Liver (tissue), 9 donors: Measurements from ENCODE around the gene ARFGAP2. TPM values are rescaled to one million over a fixed set of nuclear protein-coding genes. Genes with fewer than 3 reads are reported as not detected.

ENCODE experiments used
- DNase-seq: peaks from one replicate; pipeline ENCODE4 v3.0.0-alpha.2; 2017; ENCODE audit warnings: low spot score
- H3K27ac ChIP-seq, 2 donors: one replicate each; pipeline ENCODE4 v1.7.0; 2013; ENCODE audit warnings: inconsistent platforms in 2 of 2, low read length in 2 of 2, control low read depth in 1 of 2, low read depth in 1 of 2, mild to moderate bottlenecking in 1 of 2
- H3K27me3 ChIP-seq, 4 donors: one replicate each; pipeline versions ENCODE4 v1.6.1 to v1.7.0; 2013; ENCODE audit warnings: low read length in 3 of 4, inconsistent platforms in 1 of 4, mild to moderate bottlenecking in 1 of 4, moderate library complexity in 1 of 4; ENCODE audit not compliant: control insufficient read depth in 4 of 4, insufficient read depth in 4 of 4
- H3K36me3 ChIP-seq, 4 donors: one replicate each; pipeline versions ENCODE4 v1.6.1 to v1.7.0; 2013; ENCODE audit warnings: low read length in 3 of 4, mild to moderate bottlenecking in 3 of 4, low read depth in 1 of 4, moderate library complexity in 1 of 4; ENCODE audit not compliant: control insufficient read depth in 4 of 4, insufficient read depth in 3 of 4
- H3K4me1 ChIP-seq, 4 donors: one replicate each; pipeline versions ENCODE4 v1.6.1 to v1.7.0; 2013; ENCODE audit warnings: low read length in 3 of 4, mild to moderate bottlenecking in 3 of 4, moderate library complexity in 1 of 4; ENCODE audit not compliant: control insufficient read depth in 4 of 4, insufficient read depth in 4 of 4
- H3K4me3 ChIP-seq, 3 donors: one replicate each; pipeline versions ENCODE4 v1.6.1 to v1.7.0; 2013; ENCODE audit warnings: low read length in 3 of 3, control low read depth in 1 of 3, low read depth in 1 of 3, mild to moderate bottlenecking in 1 of 3
- H3K9ac ChIP-seq, 2 donors: one replicate each; pipeline ENCODE4 v1.7.0; 2013; ENCODE audit warnings: low read length in 2 of 2, mild to moderate bottlenecking in 2 of 2, moderate library complexity in 2 of 2, control low read depth in 1 of 2, low read depth in 1 of 2
- H3K9me3 ChIP-seq, 4 donors: one replicate each; pipeline versions ENCODE4 v1.6.1 to v1.7.0; 2013; ENCODE audit warnings: low read length in 3 of 4; ENCODE audit not compliant: control insufficient read depth in 4 of 4
- ATF3 ChIP-seq: IDR thresholded peaks from 2 replicates; pipeline ENCODE4 v1.6.1; 2016; ENCODE audit warnings: antibody characterized with exemption
- CTCF ChIP-seq: fragments of 150-350 bp; IDR thresholded peaks from 2 replicates; pipeline ENCODE4 v1.5.1; 2017; ENCODE audit warnings: improper control_type of control experiment, low read depth, low read length; ENCODE audit not compliant: missing input control
- EGR1 ChIP-seq, 2 donors: IDR thresholded peaks; 2 replicates each; pipeline ENCODE4 v1.6.1; 2016 to 2018; ENCODE audit warnings: antibody characterized with exemption in 2 of 2, low read depth in 2 of 2
- FOXA1 ChIP-seq: IDR thresholded peaks from 2 replicates; pipeline ENCODE4 v1.6.1; 2016; ENCODE audit warnings: antibody characterized with exemption
- FOXA2 ChIP-seq: IDR thresholded peaks from 2 replicates; pipeline ENCODE4 v1.6.1; 2016; ENCODE audit warnings: antibody characterized with exemption
- GABPA ChIP-seq, 2 donors: IDR thresholded peaks in 1 of 2; conservative IDR thresholded peaks in 1 of 2; 2 replicates each; pipeline ENCODE4 v1.6.1; 2016; ENCODE audit warnings: antibody characterized with exemption in 2 of 2, mild to moderate bottlenecking in 1 of 2, moderate library complexity in 1 of 2
- HNF4A ChIP-seq, 2 donors: conservative IDR thresholded peaks; 2 replicates each; pipeline ENCODE4 v1.6.1; 2016; ENCODE audit warnings: antibody characterized with exemption in 2 of 2, mild to moderate bottlenecking in 2 of 2
- HNF4G ChIP-seq: IDR thresholded peaks from 2 replicates; pipeline ENCODE4 v1.6.1; 2016; ENCODE audit warnings: antibody characterized with exemption
- JUND ChIP-seq, 2 donors: IDR thresholded peaks; 2 replicates each; pipeline ENCODE4 v1.6.1; 2016; ENCODE audit warnings: antibody characterized with exemption in 2 of 2
- MAX ChIP-seq: IDR thresholded peaks from 2 replicates; pipeline ENCODE4 v1.6.1; 2016; ENCODE audit warnings: antibody characterized with exemption
- NR2F2 ChIP-seq: IDR thresholded peaks from 2 replicates; pipeline ENCODE4 v1.6.1; 2016; ENCODE audit warnings: antibody characterized with exemption
- RAD21 ChIP-seq, 2 donors: IDR thresholded peaks; 2 replicates each; pipeline ENCODE4 v1.6.1; 2016; ENCODE audit warnings: antibody characterized with exemption in 2 of 2, mild to moderate bottlenecking in 2 of 2
- REST ChIP-seq: IDR thresholded peaks from 2 replicates; pipeline ENCODE4 v1.6.1; 2016; ENCODE audit warnings: antibody characterized with exemption, mild to moderate bottlenecking
- RXRA ChIP-seq, 2 donors: IDR thresholded peaks; 2 replicates each; pipeline ENCODE4 v1.6.1; 2017 to 2018; ENCODE audit warnings: antibody characterized with exemption in 2 of 2, mild to moderate bottlenecking in 1 of 2
- SP1 ChIP-seq: IDR thresholded peaks from 2 replicates; pipeline ENCODE4 v1.6.1; 2018; ENCODE audit warnings: antibody characterized with exemption, mild to moderate bottlenecking
- TAF1 ChIP-seq: conservative IDR thresholded peaks from 2 replicates; pipeline ENCODE4 v1.6.1; 2016; ENCODE audit warnings: antibody characterized with exemption, mild to moderate bottlenecking
- YY1 ChIP-seq: IDR thresholded peaks from 2 replicates; pipeline ENCODE4 v1.6.1; 2016; ENCODE audit warnings: antibody characterized with exemption, mild to moderate bottlenecking
- ZBTB33 ChIP-seq: IDR thresholded peaks from 2 replicates; pipeline ENCODE4 v1.6.1; 2016; ENCODE audit warnings: antibody characterized with exemption
- WGBS: extraction: QIAGEN DNeasy Blood & Tissue Kit; methylation state at CpG from one replicate; pipeline ENCODE4 v1.1.7; 2013; 5-methylcytosine and 5-hydroxymethylcytosine counted together
- polyA plus RNA-seq, 2 donors: library from polyadenylated mRNA; stranded (reverse) in 1 of 2; unstranded in 1 of 2; fragments of 200-250 nt in 1 of 2; fragments of >200 nt in 1 of 2; fragmentation: Nextera tagmentation in 1 of 2; extraction: Ambion mirVana in 1 of 2; gene quantifications; one replicate each; pipeline versions ENCODE4 v1.2.1 to v1.2.3, GENCODE V29; 2013 to 2015
- total RNA-seq, 2 donors: library from RNA; depleted of rRNA; stranded (reverse); fragments of >200 nt; gene quantifications; one replicate each; pipeline ENCODE4 v1.2.3, GENCODE V29; 2014
- donor health status: healthy.
- donor health status: healthy.
- donor health status: healthy.
- donor health status: healthy.
- donor health status: healthy.

The ARFGAP2 gene
- total and polyA plus RNA-seq, 4 donors: 37.3 to 163 (median 53.0) TPM

GRCh38 chr11:47184711-47185304 is 8.1 kb upstream of the ARFGAP2 start:
- peak overlapping the region; percentile 45 to 49 for H3K9ac ChIP-seq
- peak; percentile 58 for DNase-seq
- 27% methylated on average over 13 of the region's 13 CpGs for WGBS
- no peaks in the 10 kb centered on the region for H3K27me3 ChIP-seq
- H3K4me3 ChIP-seq: peak overlapping the region; percentile 49 to 84 (median 75)
- peak overlapping the region; percentile 71 to 87 for H3K27ac ChIP-seq
- TF ChIP-seq YY1 (no peak), CTCF (no peak), REST (no peak), TAF1 (no peak), JUND (IDR thresholded peaks at IDR 0.05) (no peak), RAD21 (IDR thresholded peaks at IDR 0.05) (peak in 1 of 2 donors; percentile 8), NR2F2 (no peak), FOXA1 (no peak), GABPA (IDR thresholded peaks at IDR 0.05 in 1 of 2, conservative IDR thresholded peaks at IDR 0.05 in 1 of 2) (no peak), FOXA2 (peak; percentile 12), HNF4G (no peak), ZBTB33 (no peak), RXRA (IDR thresholded peaks at IDR 0.05) (peak; percentile 31 to 52), HNF4A (conservative IDR thresholded peaks at IDR 0.05) (peak; percentile 10 to 37), MAX (no peak), SP1 (no peak)
- H3K4me1 ChIP-seq: peaks cover 8 to 72% (median 53%) of the 10 kb centered on the region in 4 donors
- H3K9me3 ChIP-seq: no peaks in the 10 kb centered on the region
- H3K36me3 ChIP-seq: peaks cover 0 to 5% (median 3%) of the 10 kb centered on the region in 4 donors

- WGBS: 70% methylated on average over 7 of the region's 7 CpGs
- peak overlapping the region in 1 of 3 donors; percentile 84 for H3K4me3 ChIP-seq
- DNase-seq: no peak
- H3K36me3 ChIP-seq: peaks cover 0 to 7% (median 5%) of the 10 kb centered on the region in 4 donors
- H3K27ac ChIP-seq: peak overlapping the region; percentile 71 to 87
- H3K4me1 ChIP-seq: peaks cover 10 to 78% (median 55%) of the 10 kb centered on the region in 4 donors
- no peaks in the 10 kb centered on the region for H3K9me3 ChIP-seq
- no peaks in the 10 kb centered on the region for H3K27me3 ChIP-seq
- H3K9ac ChIP-seq: peak overlapping the region in 1 of 2 donors; percentile 26
- TF ChIP-seq YY1 (no peak), FOXA1 (no peak), TAF1 (no peak), EGR1 (IDR thresholded peaks at IDR 0.05; ENCODE audit: low read depth in 2 of 2) (no peak), SP1 (no peak), ATF3 (no peak), ZBTB33 (no peak), HNF4A (conservative IDR thresholded peaks at IDR 0.05) (no peak), FOXA2 (no peak), MAX (no peak), GABPA (IDR thresholded peaks at IDR 0.05 in 1 of 2, conservative IDR thresholded peaks at IDR 0.05 in 1 of 2) (no peak), RAD21 (IDR thresholded peaks at IDR 0.05) (no peak), JUND (IDR thresholded peaks at IDR 0.05) (no peak), NR2F2 (no peak), CTCF (no peak)
Measured at GRCh38 chr11:47183969-47184368, 7.3 kb upstream of the ARFGAP2 start.
